HUES48 (cell line): Measurements from ENCODE around the gene TMCO2.

Experiments
- H3K27ac ChIP-seq: one replicate; pipeline ENCODE4 v1.7.0; 2013; ENCODE audit warnings: low read depth, low read length, inconsistent platforms
- H3K27me3 ChIP-seq: 2 replicates; pipeline ENCODE4 v1.6.1; 2013; ENCODE audit warnings: mild to moderate bottlenecking, low read length; ENCODE audit not compliant: control insufficient read depth, insufficient read depth
- H3K36me3 ChIP-seq: 2 replicates; pipeline ENCODE4 v1.6.1; 2013; ENCODE audit warnings: low read length; ENCODE audit not compliant: control insufficient read depth, insufficient read depth
- H3K4me1 ChIP-seq: 2 replicates; pipeline ENCODE4 v1.6.1; 2013; ENCODE audit warnings: mild to moderate bottlenecking, low read length; ENCODE audit not compliant: control insufficient read depth, insufficient read depth
- H3K4me3 ChIP-seq: 2 replicates; pipeline ENCODE4 v1.5.1; 2013; ENCODE audit warnings: mild to moderate bottlenecking, low read depth, low read length
- H3K9ac ChIP-seq: 2 replicates; pipeline ENCODE4 v1.6.1; 2013; ENCODE audit warnings: mild to moderate bottlenecking, low read depth, low read length, moderate library complexity
- H3K9me3 ChIP-seq: 2 replicates; pipeline ENCODE4 v1.6.1; 2013; ENCODE audit warnings: low read length; ENCODE audit not compliant: control insufficient read depth, insufficient read depth

TMCO2 gene

GRCh38 chr1:40240390-40240789 lies 7.3 kb upstream of the TMCO2 start:
- no peaks in the 10 kb centered on the region for H3K4me1 ChIP-seq
- H3K27ac ChIP-seq = no peak overlapping the region
- no peaks in the 10 kb centered on the region for H3K27me3 ChIP-seq
- peaks cover 44% of the 10 kb centered on the region for H3K36me3 ChIP-seq
- no peaks in the 10 kb centered on the region for H3K9me3 ChIP-seq
- no peak overlapping the region for H3K9ac ChIP-seq
- no peak overlapping the region for H3K4me3 ChIP-seq

GRCh38 chr1:40241362-40241761 lies 6.4 kb upstream of the TMCO2 start:
- Histone ChIP-seq H3K27ac (no peak overlapping the region), H3K36me3 (peaks cover 34% of the 10 kb centered on the region), H3K4me1 (no peaks in the 10 kb centered on the region), H3K4me3 (no peak overlapping the region), H3K9ac (no peak overlapping the region), H3K27me3 (no peaks in the 10 kb centered on the region), H3K9me3 (no peaks in the 10 kb centered on the region)

GRCh38 chr1:40243351-40243750 lies 4.4 kb upstream of the TMCO2 start:
- Histone ChIP-seq H3K4me3 (no peak overlapping the region), H3K36me3 (peaks cover 14% of the 10 kb centered on the region), H3K9me3 (no peaks in the 10 kb centered on the region), H3K4me1 (no peaks in the 10 kb centered on the region), H3K27me3 (no peaks in the 10 kb centered on the region), H3K27ac (no peak overlapping the region), H3K9ac (no peak overlapping the region)

- H3K4me1 ChIP-seq = no peaks in the 10 kb centered on the region
- H3K27me3 ChIP-seq = no peaks in the 10 kb centered on the region
- no peaks in the 10 kb centered on the region for H3K9me3 ChIP-seq
- no peak overlapping the region for H3K9ac ChIP-seq
- no peak overlapping the region for H3K4me3 ChIP-seq
- H3K27ac ChIP-seq = no peak overlapping the region
- peaks cover 5% of the 10 kb centered on the region; the same call in 1 of the 2 replicates for H3K36me3 ChIP-seq
Measured at GRCh38 chr1:40244138-40244744, 3.5 kb upstream of the TMCO2 start.

GRCh38 chr1:40245686-40246085 lies 2.1 kb upstream of the TMCO2 start:
- Histone ChIP-seq H3K36me3 (no peaks in the 10 kb centered on the region), H3K27ac (no peak overlapping the region), H3K4me3 (no peak overlapping the region), H3K9ac (no peak overlapping the region), H3K27me3 (no peaks in the 10 kb centered on the region), H3K4me1 (no peaks in the 10 kb centered on the region), H3K9me3 (no peaks in the 10 kb centered on the region)

- Histone ChIP-seq H3K27ac (no peak overlapping the region), H3K4me1 (no peaks in the 10 kb centered on the region), H3K9ac (no peak overlapping the region), H3K9me3 (no peaks in the 10 kb centered on the region), H3K27me3 (no peaks in the 10 kb centered on the region), H3K36me3 (no peaks in the 10 kb centered on the region), H3K4me3 (no peak overlapping the region)
Measured at GRCh38 chr1:40248412-40248811, 675 bp downstream of the TMCO2 start.

GRCh38 chr1:40251456-40251855 lies 3.7 kb downstream of the TMCO2 start:
- H3K27me3 ChIP-seq = no peaks in the 10 kb centered on the region
- no peak overlapping the region for H3K4me3 ChIP-seq
- no peaks in the 10 kb centered on the region for H3K36me3 ChIP-seq
- H3K9me3 ChIP-seq = no peaks in the 10 kb centered on the region
- no peak overlapping the region for H3K27ac ChIP-seq
- peaks cover 3% of the 10 kb centered on the region; the same call in 1 of the 2 replicates for H3K4me1 ChIP-seq
- no peak overlapping the region for H3K9ac ChIP-seq

- no peak overlapping the region for H3K4me3 ChIP-seq
- peaks cover 8% of the 10 kb centered on the region; the same call in 1 of the 2 replicates for H3K4me1 ChIP-seq
- H3K36me3 ChIP-seq = no peaks in the 10 kb centered on the region
- no peaks in the 10 kb centered on the region for H3K9me3 ChIP-seq
- H3K27ac ChIP-seq = no peak overlapping the region
- no peak overlapping the region for H3K9ac ChIP-seq
- no peaks in the 10 kb centered on the region for H3K27me3 ChIP-seq
Measured at GRCh38 chr1:40252601-40253000, 4.9 kb downstream of the TMCO2 start.

- Histone ChIP-seq H3K9ac (no peak overlapping the region), H3K9me3 (no peaks in the 10 kb centered on the region), H3K27ac (no peak overlapping the region), H3K27me3 (no peaks in the 10 kb centered on the region), H3K4me3 (no peak overlapping the region), H3K36me3 (peaks cover 10% of the 10 kb centered on the region), H3K4me1 (peaks cover 8% of the 10 kb centered on the region; the same call in 1 of the 2 replicates)
Measured at GRCh38 chr1:40255231-40255630, 7.5 kb downstream of the TMCO2 start.

- Histone ChIP-seq H3K27me3 (no peaks in the 10 kb centered on the region), H3K4me1 (peaks cover 8% of the 10 kb centered on the region; the same call in 1 of the 2 replicates), H3K4me3 (peak overlapping the region; percentile 97), H3K27ac (peak overlapping the region; percentile 99), H3K9ac (peak overlapping the region; percentile 94), H3K9me3 (no peaks in the 10 kb centered on the region), H3K36me3 (peaks cover 23% of the 10 kb centered on the region)
Measured at GRCh38 chr1:40256401-40257084, 8.8 kb downstream of the TMCO2 start.

- Histone ChIP-seq H3K9me3 (no peaks in the 10 kb centered on the region), H3K36me3 (peaks cover 30% of the 10 kb centered on the region), H3K27me3 (no peaks in the 10 kb centered on the region), H3K27ac (peak overlapping the region; percentile 99), H3K9ac (peak overlapping the region; percentile 94), H3K4me1 (peaks cover 8% of the 10 kb centered on the region; the same call in 1 of the 2 replicates), H3K4me3 (peak overlapping the region; percentile 97)
Measured at GRCh38 chr1:40257313-40257687, 9.6 kb downstream of the TMCO2 start.
